Measurements from ENCODE around the gene KDELR3.

DNA sequence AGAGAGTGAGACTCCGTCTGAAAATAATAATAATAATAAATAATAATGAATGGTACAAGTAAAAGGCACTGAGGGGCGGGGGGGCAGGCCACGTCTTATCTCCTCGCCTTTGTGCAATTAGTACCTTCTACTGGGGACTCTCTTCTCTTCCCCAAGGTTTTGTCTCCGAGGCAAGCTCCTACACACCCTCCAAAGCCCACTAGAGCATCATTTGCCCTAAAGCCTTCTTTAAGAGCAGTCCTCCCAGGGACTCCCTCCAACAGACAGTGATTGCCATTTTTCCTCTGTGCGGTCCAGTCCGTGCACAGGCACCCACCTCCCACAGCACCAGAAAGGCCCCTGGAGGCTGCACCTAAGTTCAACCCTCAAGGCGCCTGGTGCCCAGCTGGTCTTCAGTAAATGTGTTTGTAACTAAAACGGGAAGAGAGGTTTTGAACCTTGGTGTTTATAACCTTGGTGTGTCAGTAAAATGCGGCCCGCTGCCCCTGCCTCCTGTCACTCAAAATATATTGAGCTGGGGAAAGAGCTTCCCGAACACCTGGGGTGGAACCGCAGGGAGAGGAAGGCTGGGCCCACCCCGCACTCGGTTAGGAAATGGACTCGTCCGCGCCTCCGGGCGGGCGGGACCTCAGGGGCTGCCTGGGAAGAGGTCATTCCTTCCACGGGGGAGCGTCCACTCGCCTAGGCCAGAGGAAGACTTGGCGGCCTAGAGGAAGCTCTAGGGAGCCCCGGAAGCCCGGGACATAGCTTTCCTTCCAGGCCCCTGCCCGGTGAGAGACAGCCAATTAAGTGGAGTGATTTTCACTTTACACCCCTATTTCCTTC lies 4.7 kb upstream of the KDELR3 start:
- TF ChIP-seq POLR2A (IDR thresholded peaks at IDR 0.05): no peak
- TF ChIP-seq CTCF (IDR thresholded peaks at IDR 0.05): no peak

Measured in breast epithelium (tissue), 3 donors.